Smooth muscle cell (in vitro differentiated cells): ENCODE data around the gene GNAI1. TPM values are rescaled to one million over a fixed set of nuclear protein-coding genes. Genes with fewer than 3 reads are reported as not detected.
A peak's percentile ranks its signal among the peaks of the same experiment; 100 is the strongest.
"Not testable (repeated sequence)": the region's sequence is repeated elsewhere in the genome, so short reads cannot be mapped to it uniquely, and the experiment has no call there.

ENCODE experiments used
- DNase-seq: peaks from one replicate; lab custom pipeline; 2025; ENCODE audit not compliant: unreplicated experiment; lab: John Stamatoyannopoulos, UW
- H2AFZ ChIP-seq: fragments of 200-600 bp; sonication (generic); 2 replicates; pipeline ENCODE4 v1.6.0; 2016; ENCODE audit warnings: antibody characterized with exemption, low read depth, mild to moderate bottlenecking
- H3F3A ChIP-seq: fragments of 200-600 bp; sonication (generic); 2 replicates; pipeline ENCODE4 v1.6.0; 2017; ENCODE audit warnings: antibody characterized with exemption, low read depth
- H3K27ac ChIP-seq: fragments of 200-600 bp; sonication (generic); 2 replicates; pipeline ENCODE4 v1.5.1; 2016; ENCODE audit warnings: low read depth, mild to moderate bottlenecking
- H3K27me3 ChIP-seq: fragments of 200-600 bp; sonication (generic); 2 replicates; pipeline ENCODE4 v1.6.1; 2016; ENCODE audit warnings: low read depth, mild to moderate bottlenecking
- H3K36me3 ChIP-seq: fragments of 200-600 bp; sonication (generic); 2 replicates; pipeline ENCODE4 v1.5.1; 2016; ENCODE audit warnings: low read depth
- H3K4me1 ChIP-seq: fragments of 200-600 bp; sonication (generic); 2 replicates; pipeline ENCODE4 v1.5.1; 2016; ENCODE audit warnings: low read depth
- H3K4me2 ChIP-seq: fragments of 200-600 bp; sonication (generic); 2 replicates; pipeline ENCODE4 v1.6.0; 2016; ENCODE audit warnings: mild to moderate bottlenecking
- H3K4me3 ChIP-seq: fragments of 200-600 bp; sonication (generic); 2 replicates; pipeline ENCODE4 v1.5.1; 2016; ENCODE audit warnings: mild to moderate bottlenecking
- H3K79me2 ChIP-seq: fragments of 200-600 bp; sonication (generic); 2 replicates; pipeline ENCODE4 v1.6.0; 2016; ENCODE audit warnings: low read depth, mild to moderate bottlenecking
- H3K9ac ChIP-seq: fragments of 200-600 bp; sonication (generic); 2 replicates; pipeline ENCODE4 v1.6.0; 2016; ENCODE audit warnings: low read depth
- H3K9me3 ChIP-seq: fragments of 200-600 bp; sonication (generic); replicated peaks from 2 replicates; pipeline ENCODE4 v1.5.1; 2016; ENCODE audit warnings: low read depth
- H4K20me1 ChIP-seq: fragments of 200-600 bp; sonication (generic); 2 replicates; pipeline ENCODE4 v1.6.0; 2016; ENCODE audit warnings: low read depth
- WGBS: methylation state at CpG from one replicate; pipeline ENCODE4 v1.1.7; 2016; ENCODE audit warnings: low lambda C conversion rate; 5-methylcytosine and 5-hydroxymethylcytosine counted together
- polyA plus RNA-seq: library from polyadenylated mRNA; unstranded; fragments of >200 nt; fragmentation: Nextera tagmentation; extraction: Ambion mirVana; gene quantifications from 2 replicates; pipeline ENCODE4 v1.2.1, GENCODE V29; 2016
- total RNA-seq: library from RNA; depleted of rRNA; stranded (reverse); fragments of >200 nt; gene quantifications from 2 replicates; pipeline ENCODE4 v1.2.3, GENCODE V29; 2014
- TF ChIP-seq, protein P1 (sequence below): fragments of 200-600 bp; sonication (generic); IDR thresholded peaks from 2 replicates; pipeline ENCODE4 v1.5.1; 2017; ENCODE audit warnings: borderline replicate concordance, mild to moderate bottlenecking, antibody characterized with exemption; ENCODE audit not compliant: insufficient read depth, poor library complexity, severe bottlenecking

GNAI1 gene
- total and polyA plus RNA-seq, 2 experiments from 2014 or later = 204 to 223 TPM

DNA sequence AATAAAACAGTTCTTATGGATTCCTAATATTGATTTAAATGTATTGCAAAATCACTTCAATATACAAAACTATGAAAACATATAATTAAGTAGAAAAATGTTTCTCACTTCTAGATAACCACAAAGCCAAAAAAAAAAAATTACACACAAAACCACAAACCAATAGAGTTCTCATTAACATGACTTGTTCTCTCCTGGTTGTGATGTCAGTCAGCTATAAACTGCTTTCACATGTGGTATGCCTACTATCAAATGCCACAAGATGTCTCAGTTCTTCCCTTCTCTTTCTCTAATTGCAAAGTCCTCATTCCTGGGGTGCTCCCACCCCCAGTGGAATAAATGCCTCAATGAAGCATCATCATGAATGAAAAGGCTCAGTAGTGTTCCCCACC lies 16.6 kb downstream of the GNAI1 start:
- Histone ChIP-seq H3K79me2 (peaks cover 100% of the 10 kb centered on the region), H3K36me3 (no peaks in the 10 kb centered on the region), H3K4me3 (no peak overlapping the region), H3K4me2 (peak overlapping the region; percentile 60), H4K20me1 (peaks cover 100% of the 10 kb centered on the region), H2AFZ (no peak overlapping the region), H3F3A (peaks cover 25% of the 10 kb centered on the region), H3K9ac (peak overlapping the region; percentile 63), H3K27me3 (no peaks in the 10 kb centered on the region), H3K27ac (peak overlapping the region; percentile 90), H3K9me3 (no peaks in the 10 kb centered on the region), H3K4me1 (peaks cover 54% of the 10 kb centered on the region)
- TF ChIP-seq, protein P1, sequence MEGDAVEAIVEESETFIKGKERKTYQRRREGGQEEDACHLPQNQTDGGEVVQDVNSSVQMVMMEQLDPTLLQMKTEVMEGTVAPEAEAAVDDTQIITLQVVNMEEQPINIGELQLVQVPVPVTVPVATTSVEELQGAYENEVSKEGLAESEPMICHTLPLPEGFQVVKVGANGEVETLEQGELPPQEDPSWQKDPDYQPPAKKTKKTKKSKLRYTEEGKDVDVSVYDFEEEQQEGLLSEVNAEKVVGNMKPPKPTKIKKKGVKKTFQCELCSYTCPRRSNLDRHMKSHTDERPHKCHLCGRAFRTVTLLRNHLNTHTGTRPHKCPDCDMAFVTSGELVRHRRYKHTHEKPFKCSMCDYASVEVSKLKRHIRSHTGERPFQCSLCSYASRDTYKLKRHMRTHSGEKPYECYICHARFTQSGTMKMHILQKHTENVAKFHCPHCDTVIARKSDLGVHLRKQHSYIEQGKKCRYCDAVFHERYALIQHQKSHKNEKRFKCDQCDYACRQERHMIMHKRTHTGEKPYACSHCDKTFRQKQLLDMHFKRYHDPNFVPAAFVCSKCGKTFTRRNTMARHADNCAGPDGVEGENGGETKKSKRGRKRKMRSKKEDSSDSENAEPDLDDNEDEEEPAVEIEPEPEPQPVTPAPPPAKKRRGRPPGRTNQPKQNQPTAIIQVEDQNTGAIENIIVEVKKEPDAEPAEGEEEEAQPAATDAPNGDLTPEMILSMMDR = no peak
- no peak for DNase-seq

DNA sequence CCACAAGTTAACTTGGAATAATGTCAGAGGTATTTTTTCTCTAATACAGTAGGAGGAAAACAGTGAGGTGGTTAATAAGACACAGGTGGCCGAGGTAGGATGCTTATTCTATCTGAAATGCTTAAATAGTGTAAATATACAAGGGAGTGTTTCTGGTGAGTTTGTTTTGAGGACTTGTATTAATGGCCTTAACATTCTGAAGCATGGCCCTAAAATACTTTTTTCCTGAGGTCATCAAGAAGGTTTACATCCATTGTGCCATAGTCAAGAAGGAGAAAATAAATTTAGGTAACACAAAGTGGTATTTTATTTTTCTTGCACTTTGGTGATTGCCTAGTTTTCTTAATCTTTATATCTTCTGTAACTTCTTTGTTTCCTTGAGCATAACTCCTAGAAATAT lies 18.8 kb downstream of the GNAI1 start:
- Histone ChIP-seq H3K9me3 (no peaks in the 10 kb centered on the region), H3K4me1 (peaks cover 38% of the 10 kb centered on the region), H3K36me3 (no peaks in the 10 kb centered on the region), H3K4me3 (no peak overlapping the region), H3K4me2 (peak overlapping the region; percentile 66), H3K27me3 (no peaks in the 10 kb centered on the region), H3K27ac (peak overlapping the region; percentile 46), H3K9ac (no peak overlapping the region), H3F3A (peaks cover 10% of the 10 kb centered on the region), H2AFZ (no peak overlapping the region), H4K20me1 (peaks cover 100% of the 10 kb centered on the region), H3K79me2 (peaks cover 100% of the 10 kb centered on the region)
- 81% methylated on average over 1 of the region's 1 CpG for WGBS
- TF ChIP-seq, protein P1 = no peak
- DNase-seq = no peak

DNA sequence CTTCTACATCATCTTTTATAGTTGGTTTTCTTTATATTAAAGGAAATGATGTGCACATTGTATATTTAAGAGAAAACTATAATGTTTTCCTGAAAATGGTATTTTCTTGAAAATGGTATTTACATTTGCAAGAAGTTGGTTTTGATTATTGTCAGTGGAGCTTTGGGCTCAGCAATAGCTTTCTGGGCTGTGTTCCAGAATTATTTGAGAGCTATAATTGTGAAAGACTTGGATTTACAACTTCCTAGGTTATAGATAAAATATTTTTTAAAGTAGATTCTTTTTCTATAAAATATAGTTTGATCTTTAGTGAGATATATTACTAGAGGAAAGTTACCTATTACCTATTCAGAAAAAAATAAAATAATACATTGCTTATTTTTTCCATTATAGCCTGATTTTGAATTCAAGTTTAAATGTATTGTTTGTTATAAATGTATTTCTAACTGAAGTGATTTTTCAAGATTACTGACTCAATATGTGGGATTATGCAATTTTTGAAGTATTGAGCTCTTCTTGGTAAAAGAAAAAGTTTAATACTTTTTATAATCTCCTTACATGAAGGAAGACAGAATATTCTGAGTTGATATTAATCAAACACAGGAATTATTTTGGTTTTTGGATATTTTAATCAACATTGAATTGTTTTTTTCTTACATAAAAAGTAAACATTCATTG lies 20.2 kb downstream of the GNAI1 start:
- TF ChIP-seq, protein P1 = no peak
- Histone ChIP-seq H3K9ac (no peak overlapping the region), H3K79me2 (peaks cover 100% of the 10 kb centered on the region), H3K27ac (peak overlapping the region; percentile 46), H4K20me1 (peaks cover 100% of the 10 kb centered on the region), H3K4me3 (no peak overlapping the region), H3K9me3 (no peaks in the 10 kb centered on the region), H3K4me1 (peaks cover 25% of the 10 kb centered on the region), H3K36me3 (no peaks in the 10 kb centered on the region), H2AFZ (no peak overlapping the region), H3K4me2 (peak overlapping the region; percentile 66), H3F3A (peaks cover 17% of the 10 kb centered on the region), H3K27me3 (no peaks in the 10 kb centered on the region)
- DNase-seq = no peak

DNA sequence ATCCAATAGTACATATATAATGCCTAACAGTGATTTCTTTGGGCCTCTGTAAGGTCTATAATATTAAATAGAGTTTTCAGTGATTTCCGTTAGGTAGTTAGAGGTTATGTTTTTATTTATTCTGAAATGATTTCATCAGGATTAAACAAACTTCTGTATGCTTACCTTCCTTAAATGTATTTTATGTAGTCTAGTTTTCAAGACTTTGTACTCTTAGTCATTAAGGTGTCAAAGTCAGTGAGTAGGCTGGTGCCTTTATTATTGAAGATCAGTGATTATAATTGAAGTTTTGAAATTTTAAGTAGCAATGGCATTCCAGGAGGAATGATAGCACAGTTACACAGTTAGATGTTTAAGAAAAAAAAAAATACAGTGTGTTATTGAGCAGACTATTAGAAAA lies 20.7 kb downstream of the GNAI1 start:
- WGBS = 94% methylated on average over 1 of the region's 1 CpG
- no peak overlapping the region for H3K4me3 ChIP-seq
- H3K27me3 ChIP-seq = no peaks in the 10 kb centered on the region
- H3K27ac ChIP-seq = peak overlapping the region; percentile 46
- peak overlapping the region; percentile 66 for H3K4me2 ChIP-seq
- no peak for DNase-seq
- TF ChIP-seq, protein P1 = no peak
- no peaks in the 10 kb centered on the region for H3K36me3 ChIP-seq
- H3K9ac ChIP-seq = no peak overlapping the region
- peaks cover 100% of the 10 kb centered on the region for H4K20me1 ChIP-seq
- peaks cover 11% of the 10 kb centered on the region for H3F3A ChIP-seq
- peaks cover 22% of the 10 kb centered on the region for H3K4me1 ChIP-seq
- no peak overlapping the region for H2AFZ ChIP-seq
- H3K79me2 ChIP-seq = peaks cover 100% of the 10 kb centered on the region
- no peaks in the 10 kb centered on the region for H3K9me3 ChIP-seq

DNA sequence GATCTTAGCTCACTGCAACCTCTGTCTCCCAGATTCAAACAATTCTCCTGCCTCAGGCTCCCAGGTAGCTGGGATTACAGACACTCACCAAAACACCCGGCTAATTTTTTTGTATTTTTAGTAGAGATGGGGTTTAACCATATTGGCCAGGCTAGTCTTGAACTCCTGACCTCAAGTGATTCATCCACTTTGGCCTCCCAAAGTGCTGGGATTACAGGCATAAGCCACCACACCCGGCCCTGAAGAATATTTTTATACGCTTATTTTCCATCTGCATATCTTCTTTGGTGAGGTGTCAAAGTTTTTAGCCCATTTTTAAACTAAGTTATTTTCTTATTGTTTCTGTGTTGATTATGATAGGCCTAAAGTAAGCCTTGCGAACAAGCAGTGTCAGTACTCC lies 23.1 kb downstream of the GNAI1 start:
- H3K36me3 ChIP-seq, H3K4me1 ChIP-seq, H2AFZ ChIP-seq, H3K4me3 ChIP-seq, H3K9ac ChIP-seq, DNase-seq, H3K27me3 ChIP-seq, H3K9me3 ChIP-seq, H3K4me2 ChIP-seq: not testable (repeated sequence)
- WGBS = 78% methylated on average over 4 of the region's 4 CpGs
- Histone ChIP-seq H3K79me2 (peaks cover 100% of the 10 kb centered on the region), H3F3A (peaks cover 14% of the 10 kb centered on the region), H4K20me1 (peaks cover 100% of the 10 kb centered on the region), H3K27ac (peak overlapping the region; percentile 21)
